GM12874 (cell line): ENCODE results near the gene SHANK1.

ENCODE experiments used
- CTCF ChIP-seq: IDR thresholded peaks from 2 replicates; pipeline ENCODE4 v1.5.1; 2011; ENCODE audit warnings: low read depth, mild to moderate bottlenecking, control low read depth, low read length, moderate library complexity; ENCODE audit not compliant: insufficient read depth

The SHANK1 gene

GRCh38 chr19:50693064-50693975 is 26.3 kb downstream of the SHANK1 start:
- TF ChIP-seq CTCF, result no peak

GRCh38 chr19:50690439-50690838 is 29.2 kb downstream of the SHANK1 start:
- no peak for TF ChIP-seq CTCF

- no peak for TF ChIP-seq CTCF
These were observed 30.8 kb downstream of the SHANK1 start for GRCh38 chr19:50688766-50689165.

GRCh38 chr19:50686310-50687032 is 33.1 kb downstream of the SHANK1 start:
- TF ChIP-seq CTCF, result no peak

- TF ChIP-seq CTCF, result no peak
These were observed 40.2 kb downstream of the SHANK1 start for GRCh38 chr19:50679177-50680125.

- TF ChIP-seq CTCF, result no peak
These were observed 41.3 kb downstream of the SHANK1 start for GRCh38 chr19:50678323-50678722.
